Measurements from ENCODE around the gene TRMT11.
"Not testable (repeated sequence)": the region's sequence is repeated elsewhere in the genome, so short reads cannot be mapped to it uniquely, and the experiment has no call there.

The TRMT11 gene

GRCh38 chr6:125963817-125964216 is 22.5 kb upstream of the TRMT11 start:
- Mint-ChIP-seq H3K27me3 (no peaks in the 10 kb centered on the region), H3K9me3 (no peaks in the 10 kb centered on the region), H3K4me3 (no peak overlapping the region), H3K27ac (peak overlapping the region; percentile 29 to 87), H3K4me1 (ENCODE audit: low read depth in 2 of 2) (peaks cover 6 to 26% of the 10 kb centered on the region in 2 donors), H3K36me3 (ENCODE audit: insufficient read depth) (peaks cover 21% of the 10 kb centered on the region)
- DNase-seq (no peak), ATAC-seq (replicated peaks) (no peak)

- Mint-ChIP-seq H3K9me3 (no peaks in the 10 kb centered on the region), H3K36me3 (ENCODE audit: insufficient read depth) (peaks cover 22% of the 10 kb centered on the region), H3K4me1 (ENCODE audit: low read depth in 2 of 2) (peaks cover 15 to 34% of the 10 kb centered on the region in 2 donors), H3K27me3 (no peaks in the 10 kb centered on the region), H3K27ac (peak overlapping the region in 1 of 2 donors; percentile 56), H3K4me3 (no peak overlapping the region)
- DNase-seq (no peak), ATAC-seq (replicated peaks) (no peak)
These were observed 19.8 kb upstream of the TRMT11 start for GRCh38 chr6:125966569-125966968.

DNA sequence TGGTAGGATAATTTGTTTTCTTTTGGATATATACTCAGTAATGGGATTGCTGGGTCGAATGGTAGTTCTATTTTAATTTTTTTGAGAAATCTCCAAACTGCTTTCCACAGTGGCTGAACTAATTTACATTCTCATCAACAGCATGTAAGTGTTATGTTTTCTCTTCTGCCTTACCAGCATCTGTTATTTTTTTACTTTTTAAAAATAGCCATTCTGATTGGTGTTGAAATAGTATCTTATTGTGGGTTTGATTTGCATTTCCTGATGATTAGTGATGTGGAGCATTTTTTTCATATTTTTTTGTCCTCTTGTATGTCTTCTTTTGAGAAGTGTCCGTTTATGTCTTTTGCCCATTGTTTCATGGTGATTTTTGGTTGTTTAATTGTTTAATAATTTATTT is 17.8 kb upstream of the TRMT11 start:
- no peaks in the 10 kb centered on the region for H3K9me3 Mint-ChIP-seq
- no peaks in the 10 kb centered on the region for H3K27me3 Mint-ChIP-seq
- no peak for DNase-seq
- H3K27ac Mint-ChIP-seq = no peak overlapping the region
- H3K4me1 Mint-ChIP-seq (ENCODE audit: low read depth in 2 of 2) = peaks cover 13 to 28% of the 10 kb centered on the region in 2 donors
- H3K36me3 Mint-ChIP-seq (ENCODE audit: insufficient read depth) = peaks cover 26% of the 10 kb centered on the region
- no peak for ATAC-seq (replicated peaks)
- H3K4me3 Mint-ChIP-seq = no peak overlapping the region

GRCh38 chr6:125970760-125971159 is 15.6 kb upstream of the TRMT11 start:
- H3K9me3 Mint-ChIP-seq = no peaks in the 10 kb centered on the region

DNA sequence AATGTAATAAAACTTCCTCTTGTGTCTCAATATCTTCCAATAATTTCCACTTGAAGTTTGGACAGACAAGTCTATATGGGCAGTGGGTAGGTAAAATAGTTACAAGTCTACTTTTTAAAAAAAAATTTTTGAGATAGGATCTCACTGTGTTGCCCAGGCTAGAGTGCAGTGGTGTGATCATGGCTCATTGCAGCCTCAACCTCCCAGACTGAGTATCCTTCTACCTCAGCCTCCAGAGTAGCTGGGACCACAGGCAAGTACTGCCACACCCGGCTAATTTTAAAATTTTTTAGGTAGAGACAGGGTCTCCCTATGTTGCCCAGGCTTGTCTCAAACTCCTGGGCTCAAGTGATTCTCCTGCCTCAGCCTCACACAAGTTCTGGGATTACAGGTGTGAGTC is 13.9 kb upstream of the TRMT11 start:
- not testable (repeated sequence) for H3K4me3 Mint-ChIP-seq; DNase-seq; ATAC-seq (replicated peaks); H3K27me3 Mint-ChIP-seq; H3K9me3 Mint-ChIP-seq
- Mint-ChIP-seq H3K36me3 (ENCODE audit: insufficient read depth) (peaks cover 36% of the 10 kb centered on the region), H3K27ac (peak overlapping the region in 1 of 2 donors; percentile 31), H3K4me1 (ENCODE audit: low read depth in 2 of 2) (peaks cover 12 to 18% of the 10 kb centered on the region in 2 donors)

More at GRCh38 chr6:125970760-125971159, 15.6 kb upstream of the TRMT11 start:
- Mint-ChIP-seq H3K36me3 (ENCODE audit: insufficient read depth) (peaks cover 36% of the 10 kb centered on the region), H3K4me3 (no peak overlapping the region), H3K27ac (peak overlapping the region in 1 of 2 donors; percentile 71), H3K4me1 (ENCODE audit: low read depth in 2 of 2) (peaks cover 12 to 21% of the 10 kb centered on the region in 2 donors), H3K27me3 (no peaks in the 10 kb centered on the region)
- no peak for ATAC-seq (replicated peaks)
- DNase-seq = no peak

DNA sequence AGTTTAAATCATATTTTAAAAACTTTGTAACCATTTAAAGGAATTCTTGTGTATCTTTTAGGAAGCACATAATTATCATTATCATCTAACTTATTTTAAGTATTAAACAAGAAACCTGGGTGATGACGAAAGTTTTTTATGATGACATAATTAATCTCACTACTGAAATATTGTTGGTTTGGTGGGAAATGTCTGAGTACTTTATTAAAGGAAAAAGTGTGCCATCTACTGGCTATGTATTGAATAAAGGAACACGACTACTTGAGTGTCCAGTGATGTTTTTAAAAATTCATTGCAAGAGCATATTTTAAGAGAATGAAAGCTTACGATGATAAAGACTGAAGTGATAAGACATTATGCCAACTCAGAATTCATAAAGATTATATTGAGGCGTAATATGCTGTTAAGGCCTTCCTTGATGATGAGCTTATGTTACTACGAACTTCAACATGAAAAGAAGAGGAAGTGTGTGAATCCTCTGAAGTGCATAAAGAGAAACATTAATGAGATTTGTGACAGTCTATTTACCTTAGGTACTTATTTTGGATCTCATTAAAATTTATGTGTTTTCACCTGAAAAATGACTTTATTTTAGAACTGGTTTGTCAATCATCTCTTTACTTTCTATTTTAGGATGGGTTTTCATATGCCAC is 12.0 kb upstream of the TRMT11 start:
- Mint-ChIP-seq H3K27ac (no peak overlapping the region), H3K4me3 (no peak overlapping the region), H3K4me1 (ENCODE audit: low read depth in 2 of 2) (peaks cover 7 to 10% of the 10 kb centered on the region in 2 donors)

DNA sequence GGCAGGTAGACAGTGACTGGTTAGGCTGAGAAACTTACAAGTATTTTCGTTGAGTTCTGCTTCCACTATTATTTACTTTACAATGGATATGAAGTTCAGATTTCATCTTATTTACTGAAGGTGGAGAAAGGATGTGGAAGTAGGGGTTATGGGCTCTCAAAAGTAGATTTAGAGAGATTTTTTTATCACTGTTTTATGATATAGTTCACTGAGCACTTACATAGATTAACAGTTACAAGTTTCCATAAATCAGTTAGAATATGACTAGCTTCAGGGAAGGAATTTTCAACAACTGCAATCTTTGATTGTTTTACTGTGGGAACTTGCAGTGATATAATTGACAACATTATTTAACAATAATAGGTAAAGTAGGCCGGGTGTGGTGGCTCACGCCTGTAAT is 7.2 kb upstream of the TRMT11 start:
- Mint-ChIP-seq H3K4me3 (no peak overlapping the region), H3K36me3 (ENCODE audit: insufficient read depth) (peaks cover 18% of the 10 kb centered on the region), H3K9me3 (no peaks in the 10 kb centered on the region)

More for the DNA sequence above, 12.0 kb upstream of the TRMT11 start:
- Mint-ChIP-seq H3K36me3 (ENCODE audit: insufficient read depth) (peaks cover 26% of the 10 kb centered on the region), H3K9me3 (no peaks in the 10 kb centered on the region), H3K27me3 (no peaks in the 10 kb centered on the region)
- DNase-seq = no peak
- peak; percentile 62 for ATAC-seq (replicated peaks)

DNA sequence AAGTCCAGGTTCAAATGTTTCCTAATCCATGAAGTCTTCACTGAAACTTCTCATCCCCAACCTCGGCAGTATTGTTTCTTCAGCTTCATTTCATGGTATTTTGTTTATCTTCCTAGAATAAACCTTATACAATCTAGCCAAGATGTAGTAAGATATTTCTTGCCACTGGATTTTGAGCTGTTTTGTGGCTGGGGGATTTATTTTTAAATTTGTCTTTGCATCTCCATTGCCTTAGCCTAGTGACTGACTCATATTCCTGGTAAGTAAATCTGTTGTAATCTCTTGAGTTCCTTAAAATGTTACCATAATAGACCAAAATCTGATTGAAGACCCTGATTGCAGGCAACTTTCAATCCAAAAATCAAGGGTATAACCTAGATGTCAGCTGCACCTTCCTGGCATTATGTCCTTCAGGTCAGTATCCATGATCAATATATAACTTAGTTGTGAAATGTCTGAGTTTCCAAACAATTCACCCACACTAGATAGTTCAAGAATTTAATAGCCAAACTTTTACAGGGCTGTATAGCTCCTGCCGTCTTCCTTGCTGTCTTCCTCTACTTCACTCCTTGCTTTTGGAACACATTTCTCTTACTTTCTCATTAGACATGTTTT is 4.7 kb upstream of the TRMT11 start:
- Mint-ChIP-seq H3K9me3 (no peaks in the 10 kb centered on the region), H3K27me3 (no peaks in the 10 kb centered on the region), H3K4me3 (no peak overlapping the region), H3K4me1 (ENCODE audit: low read depth in 2 of 2) (no peaks in the 10 kb centered on the region), H3K36me3 (ENCODE audit: insufficient read depth) (peaks cover 9% of the 10 kb centered on the region), H3K27ac (no peak overlapping the region)
- DNase-seq = no peak
- ATAC-seq (replicated peaks) = no peak

More for the DNA sequence above, 7.2 kb upstream of the TRMT11 start:
- H3K27ac Mint-ChIP-seq = no peak overlapping the region
- no peak for DNase-seq
- peaks cover 2 to 3% of the 10 kb centered on the region in 2 donors for H3K4me1 Mint-ChIP-seq (ENCODE audit: low read depth in 2 of 2)
- ATAC-seq (replicated peaks) = no peak
- no peaks in the 10 kb centered on the region for H3K27me3 Mint-ChIP-seq

DNA sequence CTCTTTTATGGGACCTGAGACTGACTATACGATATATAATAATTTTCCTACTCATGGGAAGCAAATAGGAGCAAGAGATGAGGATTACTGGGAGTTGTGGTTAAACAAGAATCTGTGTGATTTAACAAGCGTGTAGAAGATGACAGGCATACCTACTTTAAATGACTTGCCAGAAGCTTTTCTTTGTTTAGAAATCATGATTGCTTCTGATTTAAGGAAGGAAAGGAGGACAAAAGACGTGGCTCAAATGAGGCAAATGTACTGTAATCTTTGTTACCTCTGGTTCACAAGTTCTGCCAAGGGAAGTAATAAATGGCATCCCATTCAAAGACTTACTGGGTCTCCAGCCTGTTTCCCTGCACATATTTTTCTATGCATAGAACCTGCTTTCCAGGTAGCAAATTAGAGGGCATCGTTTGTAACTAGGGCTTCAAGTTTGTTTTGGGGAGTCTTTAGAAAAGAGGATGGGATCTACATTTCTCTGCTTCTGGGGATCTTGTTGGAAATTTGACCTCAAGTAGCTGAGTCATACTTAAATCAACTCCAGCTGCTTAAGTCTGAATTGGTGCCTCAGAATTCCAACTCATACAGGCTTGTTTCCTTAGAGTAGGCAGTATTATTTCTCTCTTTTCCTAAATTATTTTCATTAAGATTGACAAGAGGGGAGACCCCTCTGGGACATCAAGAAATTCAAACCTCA is 2.9 kb upstream of the TRMT11 start:
- no peaks in the 10 kb centered on the region for H3K27me3 Mint-ChIP-seq
- no peak for DNase-seq

DNA sequence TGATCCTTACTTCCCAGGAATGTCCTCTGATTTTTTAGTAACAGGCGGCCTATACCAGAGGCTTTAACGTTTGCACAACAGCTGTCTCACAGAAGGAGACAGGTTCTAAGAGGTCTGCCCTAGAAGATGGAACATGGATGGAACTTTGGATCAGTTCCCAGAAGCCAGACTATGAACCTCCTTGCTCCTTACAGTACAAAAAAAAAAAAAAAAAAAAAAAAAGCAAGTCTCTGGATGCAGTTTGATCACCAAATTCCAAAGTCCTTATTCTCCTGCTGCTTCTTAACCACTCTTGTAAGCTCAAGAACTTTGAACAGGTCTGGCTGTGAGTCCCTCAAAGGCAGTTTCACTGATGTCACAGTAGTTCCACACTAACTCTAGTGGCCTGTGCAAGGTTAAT is 2.0 kb upstream of the TRMT11 start:
- Mint-ChIP-seq H3K4me1 (ENCODE audit: low read depth in 2 of 2) (no peaks in the 10 kb centered on the region), H3K27me3 (no peaks in the 10 kb centered on the region), H3K27ac (no peak overlapping the region), H3K9me3 (no peaks in the 10 kb centered on the region), H3K4me3 (no peak overlapping the region), H3K36me3 (ENCODE audit: insufficient read depth) (no peaks in the 10 kb centered on the region)
- ATAC-seq (replicated peaks) (no peak), DNase-seq (no peak)

More for the DNA sequence above, 2.9 kb upstream of the TRMT11 start:
- H3K4me1 Mint-ChIP-seq (ENCODE audit: low read depth in 2 of 2) = no peaks in the 10 kb centered on the region
- peaks cover 3% of the 10 kb centered on the region for H3K36me3 Mint-ChIP-seq (ENCODE audit: insufficient read depth)
- H3K4me3 Mint-ChIP-seq = no peak overlapping the region
- H3K27ac Mint-ChIP-seq = no peak overlapping the region
- no peaks in the 10 kb centered on the region for H3K9me3 Mint-ChIP-seq
- ATAC-seq (replicated peaks) = no peak

GRCh38 chr6:125985522-125985921 is 818 bp upstream of the TRMT11 start:
- ATAC-seq (replicated peaks) (no peak), DNase-seq (no peak)
- Mint-ChIP-seq H3K27me3 (no peaks in the 10 kb centered on the region), H3K27ac (no peak overlapping the region), H3K4me1 (ENCODE audit: low read depth in 2 of 2) (peaks cover 3 to 4% of the 10 kb centered on the region in 2 donors), H3K4me3 (no peak overlapping the region), H3K9me3 (no peaks in the 10 kb centered on the region), H3K36me3 (ENCODE audit: insufficient read depth) (no peaks in the 10 kb centered on the region)

GRCh38 chr6:125985979-125986300 is 400 bp upstream of the TRMT11 start:
- Mint-ChIP-seq H3K9me3 (no peaks in the 10 kb centered on the region), H3K4me1 (ENCODE audit: low read depth in 2 of 2) (peaks cover 4 to 5% of the 10 kb centered on the region in 2 donors), H3K36me3 (ENCODE audit: insufficient read depth) (no peaks in the 10 kb centered on the region), H3K27me3 (no peaks in the 10 kb centered on the region), H3K4me3 (no peak overlapping the region), H3K27ac (no peak overlapping the region)
- ATAC-seq (replicated peaks) = no peak
- DNase-seq = no peak

DNA sequence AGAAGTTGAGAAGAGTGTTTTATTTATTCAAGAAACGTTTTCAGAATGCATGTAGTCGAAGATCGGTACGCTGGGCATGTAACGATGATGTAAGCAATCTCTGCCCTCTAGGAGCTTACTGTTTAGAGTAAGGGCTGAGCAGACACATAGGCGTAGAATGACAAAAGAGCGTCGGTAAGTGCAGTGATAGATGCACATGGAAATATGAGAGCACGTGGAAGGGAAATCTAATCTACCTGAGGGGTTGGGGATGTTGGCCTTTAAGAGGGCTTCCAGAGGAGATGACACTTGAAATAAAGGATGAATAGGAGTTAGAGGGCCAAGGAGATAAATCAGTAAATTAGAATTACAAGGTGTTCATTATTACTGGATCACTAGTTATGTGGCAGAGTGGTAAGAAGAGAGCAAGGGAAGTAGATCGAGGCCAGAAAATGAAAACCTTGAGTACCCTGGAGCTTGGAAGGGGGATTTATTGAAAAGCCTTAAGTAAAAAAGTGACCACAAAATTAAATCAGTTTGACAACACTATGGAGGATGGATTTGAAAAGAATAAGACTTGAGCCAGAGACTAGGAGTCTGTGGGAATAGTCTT is 782 bp downstream of the TRMT11 start:
- H3K36me3 Mint-ChIP-seq (ENCODE audit: insufficient read depth) = no peaks in the 10 kb centered on the region
- no peaks in the 10 kb centered on the region for H3K9me3 Mint-ChIP-seq
- DNase-seq = no peak
- H3K27ac Mint-ChIP-seq = no peak overlapping the region
- H3K4me1 Mint-ChIP-seq (ENCODE audit: low read depth in 2 of 2) = peaks cover 4 to 5% of the 10 kb centered on the region in 2 donors
- no peak overlapping the region for H3K4me3 Mint-ChIP-seq
- peak; percentile 18 for ATAC-seq (replicated peaks)
- no peaks in the 10 kb centered on the region for H3K27me3 Mint-ChIP-seq

Measured in effector memory CD8-positive, alpha-beta T cell (primary cell).